DMS79 (cell line): ENCODE results near the gene SPDYE1.
"Not testable (repeated sequence)": the region's sequence is repeated elsewhere in the genome, so short reads cannot be mapped to it uniquely, and the experiment has no call there.

Source experiments
- DNase-seq: peaks from one replicate; lab custom pipeline; 2025; lab: John Stamatoyannopoulos, UW

The SPDYE1 gene

GRCh38 chr7:43992896-43993295 lies 4.8 kb upstream of the SPDYE1 start:
- DNase-seq, result not testable (repeated sequence)

GRCh38 chr7:43994681-43995080 lies 3.0 kb upstream of the SPDYE1 start:
- not testable (repeated sequence) for DNase-seq

GRCh38 chr7:44012081-44012480 lies 14.4 kb downstream of the SPDYE1 start:
- DNase-seq, result not testable (repeated sequence)

GRCh38 chr7:44015090-44015489 lies 17.4 kb downstream of the SPDYE1 start:
- not testable (repeated sequence) for DNase-seq

- DNase-seq, result peak; percentile 98
Observed at GRCh38 chr7:44018857-44019807, 21.4 kb downstream of the SPDYE1 start.

GRCh38 chr7:44019825-44020224 lies 22.1 kb downstream of the SPDYE1 start:
- not testable (repeated sequence) for DNase-seq

- not testable (repeated sequence) for DNase-seq
Observed at GRCh38 chr7:44022069-44022468, 24.4 kb downstream of the SPDYE1 start.

GRCh38 chr7:44022796-44023467 lies 25.2 kb downstream of the SPDYE1 start:
- not testable (repeated sequence) for DNase-seq

- not testable (repeated sequence) for DNase-seq
Observed at GRCh38 chr7:44029433-44029832, 31.7 kb downstream of the SPDYE1 start.

- DNase-seq, result not testable (repeated sequence)
Observed at GRCh38 chr7:44030029-44030428, 32.3 kb downstream of the SPDYE1 start.

GRCh38 chr7:44031319-44031718 lies 33.6 kb downstream of the SPDYE1 start:
- not testable (repeated sequence) for DNase-seq

- not testable (repeated sequence) for DNase-seq
Observed at GRCh38 chr7:44032031-44032430, 34.3 kb downstream of the SPDYE1 start.

- not testable (repeated sequence) for DNase-seq
Observed at GRCh38 chr7:44033971-44034844, 36.5 kb downstream of the SPDYE1 start.

- not testable (repeated sequence) for DNase-seq
Observed at GRCh38 chr7:44036364-44036763, 38.7 kb downstream of the SPDYE1 start.

- not testable (repeated sequence) for DNase-seq
Observed at GRCh38 chr7:44037951-44038350, 40.3 kb downstream of the SPDYE1 start.

GRCh38 chr7:44038553-44038952 lies 40.9 kb downstream of the SPDYE1 start:
- DNase-seq, result not testable (repeated sequence)

GRCh38 chr7:44038961-44039558 lies 41.4 kb downstream of the SPDYE1 start:
- peak; percentile 94 for DNase-seq

GRCh38 chr7:44039800-44040492 lies 42.2 kb downstream of the SPDYE1 start:
- DNase-seq, result not testable (repeated sequence)

- not testable (repeated sequence) for DNase-seq
Observed at GRCh38 chr7:44040493-44040891, 42.8 kb downstream of the SPDYE1 start.

GRCh38 chr7:44042221-44042620 lies 44.5 kb downstream of the SPDYE1 start:
- DNase-seq, result no peak

- DNase-seq, result no peak
Observed at GRCh38 chr7:44043902-44044301, 46.2 kb downstream of the SPDYE1 start.
